Neutrophil (primary cell): ENCODE measurements around the gene PDP2.

Source experiments
- H3K27ac ChIP-seq: fragments of 200-600 bp; sonication (generic); 2 replicates; pipeline ENCODE4 v1.5.1; 2016; ENCODE audit warnings: mild to moderate bottlenecking, moderate library complexity
- H3K27me3 ChIP-seq: fragments of 200-600 bp; sonication (generic); 2 replicates; pipeline ENCODE4 v1.6.0; 2016; ENCODE audit warnings: mild to moderate bottlenecking
- H3K36me3 ChIP-seq: fragments of 200-600 bp; sonication (generic); 2 replicates; pipeline ENCODE4 v1.5.1; 2017
- H3K4me1 ChIP-seq, 2 experiments: fragments of 200-600 bp in 1 of 2; sonication (generic) in 1 of 2; 1 replicate in 1 of 2; 2 replicates in 1 of 2; pipeline versions ENCODE4 v1.5.1 to v1.6.1; 2013 to 2016; ENCODE audit warnings: low read depth in 1 of 2, low read length in 1 of 2, mild to moderate bottlenecking in 1 of 2, moderate library complexity in 1 of 2; ENCODE audit not compliant: control insufficient read depth in 1 of 2, insufficient read depth in 1 of 2
- H3K4me3 ChIP-seq, 2 experiments: fragments of 200-600 bp in 1 of 2; sonication (generic) in 1 of 2; 1 replicate in 1 of 2; 2 replicates in 1 of 2; pipeline ENCODE4 v1.5.1; 2013 to 2016; ENCODE audit warnings: low read depth in 1 of 2, low read length in 1 of 2, mild to moderate bottlenecking in 1 of 2, moderate library complexity in 1 of 2
- H3K9me3 ChIP-seq: fragments of 200-600 bp; sonication (generic); 2 replicates; pipeline ENCODE4 v1.5.1; 2016
- TF ChIP-seq, protein P1 (sequence below): fragments of 200-600 bp; sonication (generic); IDR thresholded peaks from 2 replicates; pipeline ENCODE4 v1.5.1; 2016; ENCODE audit warnings: antibody characterized with exemption

PDP2 gene

DNA sequence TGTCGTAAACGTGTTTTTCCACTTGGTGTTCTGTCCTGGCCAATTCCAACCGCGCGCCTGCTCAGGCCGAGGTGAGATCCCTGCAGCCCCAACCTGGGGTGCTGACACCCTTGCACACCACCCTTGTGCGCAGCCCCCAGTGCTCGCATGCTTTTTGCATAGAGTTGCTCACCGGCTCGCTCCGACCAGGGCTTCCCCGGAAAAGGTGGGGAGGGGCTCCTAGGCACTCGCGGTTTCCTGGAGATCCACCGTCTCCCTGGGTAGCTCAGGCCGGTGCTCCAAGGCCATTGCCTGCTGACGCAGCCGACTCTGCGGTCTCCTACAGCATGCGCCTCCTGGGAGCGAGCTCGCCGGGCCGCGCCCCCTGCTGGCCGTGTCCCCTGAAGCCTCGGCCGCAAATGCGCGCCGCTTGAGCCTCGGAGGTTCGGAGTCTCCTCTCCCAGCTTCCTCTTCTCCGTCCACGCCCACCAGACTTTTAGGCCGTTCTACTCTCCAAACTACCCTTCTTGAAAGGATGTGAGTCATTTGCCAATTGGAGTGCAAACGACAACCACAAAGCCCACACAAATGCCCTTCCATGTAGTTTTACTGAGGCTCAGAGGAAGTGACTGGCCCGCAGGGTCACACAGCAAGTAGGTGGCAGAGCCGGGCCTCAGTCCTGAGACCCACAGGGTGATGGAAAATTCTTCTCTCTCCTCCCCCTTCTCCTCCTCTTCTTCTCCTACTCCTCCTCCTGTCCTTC lies 7.2 kb upstream of the PDP2 start:
- H3K4me3 ChIP-seq, result peak overlapping the region; percentile 36 to 54
- no peaks in the 10 kb centered on the region for H3K36me3 ChIP-seq
- H3K27ac ChIP-seq, result peak overlapping the region; percentile 72
- peaks cover 12 to 17% of the 10 kb centered on the region in 2 experiments for H3K4me1 ChIP-seq
- H3K27me3 ChIP-seq, result no peaks in the 10 kb centered on the region
- H3K9me3 ChIP-seq, result no peaks in the 10 kb centered on the region
- TF ChIP-seq, protein P1, sequence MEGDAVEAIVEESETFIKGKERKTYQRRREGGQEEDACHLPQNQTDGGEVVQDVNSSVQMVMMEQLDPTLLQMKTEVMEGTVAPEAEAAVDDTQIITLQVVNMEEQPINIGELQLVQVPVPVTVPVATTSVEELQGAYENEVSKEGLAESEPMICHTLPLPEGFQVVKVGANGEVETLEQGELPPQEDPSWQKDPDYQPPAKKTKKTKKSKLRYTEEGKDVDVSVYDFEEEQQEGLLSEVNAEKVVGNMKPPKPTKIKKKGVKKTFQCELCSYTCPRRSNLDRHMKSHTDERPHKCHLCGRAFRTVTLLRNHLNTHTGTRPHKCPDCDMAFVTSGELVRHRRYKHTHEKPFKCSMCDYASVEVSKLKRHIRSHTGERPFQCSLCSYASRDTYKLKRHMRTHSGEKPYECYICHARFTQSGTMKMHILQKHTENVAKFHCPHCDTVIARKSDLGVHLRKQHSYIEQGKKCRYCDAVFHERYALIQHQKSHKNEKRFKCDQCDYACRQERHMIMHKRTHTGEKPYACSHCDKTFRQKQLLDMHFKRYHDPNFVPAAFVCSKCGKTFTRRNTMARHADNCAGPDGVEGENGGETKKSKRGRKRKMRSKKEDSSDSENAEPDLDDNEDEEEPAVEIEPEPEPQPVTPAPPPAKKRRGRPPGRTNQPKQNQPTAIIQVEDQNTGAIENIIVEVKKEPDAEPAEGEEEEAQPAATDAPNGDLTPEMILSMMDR, result peak; percentile 90

- TF ChIP-seq, protein P1, result no peak
- Histone ChIP-seq H3K36me3 (no peaks in the 10 kb centered on the region), H3K4me3 (no peak overlapping the region), H3K27me3 (no peaks in the 10 kb centered on the region), H3K27ac (peak overlapping the region; percentile 72), H3K9me3 (no peaks in the 10 kb centered on the region), H3K4me1 (peaks cover 17 to 20% of the 10 kb centered on the region in 2 experiments)
Measured at GRCh38 chr16:66873685-66874055, 6.6 kb upstream of the PDP2 start.

- Histone ChIP-seq H3K9me3 (no peaks in the 10 kb centered on the region), H3K4me1 (peaks cover 17 to 20% of the 10 kb centered on the region in 2 experiments), H3K27me3 (no peaks in the 10 kb centered on the region), H3K27ac (peak overlapping the region; percentile 50), H3K4me3 (no peak overlapping the region), H3K36me3 (no peaks in the 10 kb centered on the region)
- TF ChIP-seq, protein P1, result no peak
Measured at GRCh38 chr16:66874079-66874775, 6.1 kb upstream of the PDP2 start.

GRCh38 chr16:66878067-66878466 lies 2.2 kb upstream of the PDP2 start:
- Histone ChIP-seq H3K27me3 (peaks cover 16% of the 10 kb centered on the region), H3K4me3 (no peak overlapping the region)

DNA sequence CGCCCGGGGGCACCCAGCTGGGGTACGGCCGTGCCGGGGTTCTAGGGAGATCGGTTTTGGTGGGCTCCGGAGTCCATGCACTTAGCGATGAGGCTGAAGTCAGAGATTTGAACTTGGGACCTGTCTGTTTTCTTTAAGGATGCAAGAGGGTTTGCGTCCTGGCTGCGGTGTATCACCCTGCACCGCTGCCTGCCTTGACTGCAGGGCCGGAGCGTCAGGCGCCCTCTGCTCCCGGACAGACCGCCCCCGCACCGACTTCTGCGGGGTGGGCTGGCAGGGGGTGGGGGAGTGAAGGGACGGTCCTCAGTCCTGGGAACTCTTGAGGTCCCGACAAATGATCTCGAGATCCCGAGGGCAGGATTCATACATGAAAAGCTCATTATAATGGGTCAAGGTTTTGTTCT lies 701 bp downstream of the PDP2 start:
- H3K4me1 ChIP-seq, result peaks cover 20% of the 10 kb centered on the region in 2 experiments
- peaks cover 16% of the 10 kb centered on the region for H3K27me3 ChIP-seq
- H3K36me3 ChIP-seq, result peaks cover 11% of the 10 kb centered on the region
- peak overlapping the region; percentile 85 to 86 for H3K4me3 ChIP-seq
- TF ChIP-seq, protein P1, result no peak
- no peaks in the 10 kb centered on the region for H3K9me3 ChIP-seq
- no peak overlapping the region for H3K27ac ChIP-seq

More at GRCh38 chr16:66878067-66878466, 2.2 kb upstream of the PDP2 start:
- TF ChIP-seq, protein P1, result no peak
- H3K36me3 ChIP-seq, result no peaks in the 10 kb centered on the region
- H3K27ac ChIP-seq, result no peak overlapping the region
- peaks cover 25 to 28% of the 10 kb centered on the region in 2 experiments for H3K4me1 ChIP-seq
- H3K9me3 ChIP-seq, result no peaks in the 10 kb centered on the region
